ENCODE data around the gene ZDHHC7.
"Not testable (repeated sequence)": the region's sequence is repeated elsewhere in the genome, so short reads cannot be mapped to it uniquely, and the experiment has no call there.

Gene ZDHHC7, protein sequence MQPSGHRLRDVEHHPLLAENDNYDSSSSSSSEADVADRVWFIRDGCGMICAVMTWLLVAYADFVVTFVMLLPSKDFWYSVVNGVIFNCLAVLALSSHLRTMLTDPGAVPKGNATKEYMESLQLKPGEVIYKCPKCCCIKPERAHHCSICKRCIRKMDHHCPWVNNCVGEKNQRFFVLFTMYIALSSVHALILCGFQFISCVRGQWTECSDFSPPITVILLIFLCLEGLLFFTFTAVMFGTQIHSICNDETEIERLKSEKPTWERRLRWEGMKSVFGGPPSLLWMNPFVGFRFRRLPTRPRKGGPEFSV

DNA sequence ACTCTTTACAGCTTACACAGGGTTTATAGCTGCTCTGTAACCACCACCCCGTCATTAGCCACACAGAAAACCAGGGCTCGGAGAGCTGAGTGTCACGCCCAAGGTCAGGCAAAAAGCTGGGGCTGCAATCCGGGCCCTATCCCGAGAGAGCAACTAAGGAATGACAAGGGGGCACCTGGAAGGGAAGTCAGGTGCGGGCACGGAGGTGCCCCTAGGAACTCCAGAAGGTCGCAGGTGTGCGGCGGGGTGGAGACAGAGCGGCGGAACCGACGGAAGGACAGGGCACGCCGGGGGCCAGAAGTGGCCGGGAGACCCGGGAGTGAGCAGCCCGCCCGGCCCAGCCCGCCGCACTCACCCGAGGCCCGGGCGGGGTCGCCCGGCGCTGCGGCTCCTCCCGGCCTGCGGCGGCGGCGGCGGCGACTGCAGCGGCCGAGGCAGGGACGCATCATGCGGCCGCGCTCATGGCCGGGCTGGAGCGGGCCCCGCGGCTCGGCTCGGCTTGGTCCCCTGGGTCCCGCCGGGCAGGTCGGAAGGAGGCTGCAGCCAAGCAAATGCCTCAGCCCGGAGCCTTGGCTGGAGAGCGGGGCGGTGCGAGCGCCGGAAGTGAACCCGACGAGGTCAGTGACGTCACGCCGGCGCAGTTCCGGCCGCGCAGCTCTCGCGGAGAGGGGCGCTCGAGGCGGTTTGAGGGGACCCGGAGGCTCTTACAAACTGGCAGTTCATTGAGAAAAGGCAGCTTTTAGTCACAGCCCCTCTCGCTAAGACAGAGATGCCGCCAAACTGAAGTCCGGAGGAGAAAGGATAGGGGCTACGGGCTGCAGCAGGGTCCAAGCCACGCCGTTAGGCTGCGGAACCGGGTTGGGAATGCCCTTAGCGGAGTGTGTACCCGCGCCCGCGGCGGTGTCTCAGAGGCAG is at the start of gene ZDHHC7:
TSS of gene ZDHHC7 (minus strand) at position 605 of the 915 bp plus-strand sequence. CDS start 20,917 bp downstream, outside the sequence.
- peak; percentile 61 to 74 for DNase-seq (ENCODE audit: low read depth in 2 of 2)

DNA sequence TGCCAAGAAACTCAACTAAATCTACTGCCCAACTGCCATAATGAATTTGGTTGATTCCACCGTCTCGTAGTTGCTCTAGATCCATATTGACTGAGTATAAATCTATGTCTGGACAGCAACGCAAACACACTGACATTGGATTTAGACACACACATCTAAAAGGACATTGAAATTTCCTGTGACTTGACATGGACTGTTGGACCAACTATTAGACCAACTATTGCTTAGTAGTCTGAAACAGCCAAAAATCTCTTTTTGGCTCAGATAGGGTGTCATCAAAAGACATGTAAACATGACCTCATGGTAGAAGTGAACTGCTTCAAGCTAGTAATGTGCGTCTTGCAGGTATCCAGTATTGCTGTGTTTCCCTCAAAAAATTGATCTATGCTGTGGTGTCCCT is 47.6 kb upstream of the ZDHHC7 start:
- DNase-seq (ENCODE audit: low read depth in 2 of 2): no peak

DNA sequence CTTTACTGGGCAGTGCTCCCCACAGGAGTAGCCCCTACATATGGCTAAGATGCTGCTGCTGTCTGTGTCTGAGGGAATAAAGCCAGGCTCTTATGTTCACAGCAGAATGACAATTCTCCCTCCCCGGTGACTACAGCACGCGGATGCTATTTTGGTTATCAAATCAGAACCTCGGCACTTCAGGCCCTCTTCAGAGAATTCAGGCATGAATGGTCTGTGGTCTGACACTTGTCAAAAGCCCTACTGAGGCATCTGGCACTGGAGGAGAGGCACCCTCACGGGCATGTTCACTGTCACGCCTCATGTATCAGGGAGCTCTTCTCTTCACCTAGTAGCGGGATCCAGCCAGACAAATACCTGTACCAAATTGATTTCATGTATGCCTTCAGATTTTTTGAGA is 46.6 kb upstream of the ZDHHC7 start:
- no peak for DNase-seq (ENCODE audit: low read depth in 2 of 2)

DNA sequence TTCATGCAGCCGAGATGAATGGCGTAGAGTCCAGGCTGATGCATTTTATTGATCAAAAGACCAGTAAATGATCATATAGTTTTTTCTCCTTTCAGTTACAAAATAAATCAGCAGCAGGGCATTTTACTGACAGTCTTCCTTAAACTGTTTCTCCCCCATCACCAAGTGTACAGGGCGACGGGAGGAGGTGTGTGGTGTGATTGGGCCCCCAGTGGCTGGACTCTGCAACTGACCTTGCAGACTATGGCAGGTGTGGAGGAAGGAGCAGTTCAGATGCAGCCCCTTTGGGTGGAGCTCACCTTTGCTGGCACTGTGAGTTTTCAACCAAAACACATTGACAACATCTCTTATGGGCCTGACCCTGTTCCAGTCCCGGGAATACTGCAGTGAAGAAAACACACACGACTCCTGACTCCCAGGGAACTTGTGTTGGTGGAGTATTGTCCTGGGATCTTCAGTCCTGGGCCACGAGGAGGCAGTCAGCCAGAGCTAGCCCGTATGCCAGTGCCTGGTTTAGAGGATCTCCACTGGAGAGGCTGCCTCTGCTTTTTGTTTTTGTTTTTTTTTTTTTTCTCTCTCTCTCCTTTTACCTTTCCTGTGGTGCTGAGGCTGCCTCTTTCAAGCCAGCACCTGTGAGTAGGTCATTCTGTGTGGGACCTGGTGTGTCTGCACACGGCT is 46.0 kb upstream of the ZDHHC7 start:
- no peak for DNase-seq (ENCODE audit: low read depth in 2 of 2)

DNA sequence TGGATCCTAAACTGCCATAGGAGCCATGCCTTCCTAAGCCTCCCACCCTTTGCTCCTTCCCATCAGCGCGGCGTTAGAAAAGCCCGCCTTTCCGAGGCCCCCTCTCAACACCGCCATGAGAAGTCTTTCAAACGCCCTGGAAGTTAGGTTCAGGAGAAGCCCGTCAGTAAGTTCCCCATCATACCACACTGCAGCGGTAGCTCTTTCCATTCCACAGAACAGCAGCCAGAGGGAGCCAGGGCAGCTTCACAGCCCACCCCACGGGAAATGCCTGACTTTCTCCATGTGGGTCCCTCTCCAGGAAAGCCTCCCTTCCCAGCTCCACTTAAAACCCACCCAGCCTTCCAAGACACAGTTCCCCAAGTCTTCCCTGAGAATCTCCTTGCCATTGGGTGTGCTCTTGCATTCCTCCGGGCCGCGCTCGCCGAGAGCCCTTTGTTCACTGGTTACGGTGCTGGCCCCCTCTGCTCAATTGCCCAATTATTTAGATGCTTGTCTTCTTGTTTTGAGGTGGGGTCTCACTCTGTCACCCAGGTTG is 44.9 kb upstream of the ZDHHC7 start:
- no peak for DNase-seq (ENCODE audit: low read depth in 2 of 2)

DNA sequence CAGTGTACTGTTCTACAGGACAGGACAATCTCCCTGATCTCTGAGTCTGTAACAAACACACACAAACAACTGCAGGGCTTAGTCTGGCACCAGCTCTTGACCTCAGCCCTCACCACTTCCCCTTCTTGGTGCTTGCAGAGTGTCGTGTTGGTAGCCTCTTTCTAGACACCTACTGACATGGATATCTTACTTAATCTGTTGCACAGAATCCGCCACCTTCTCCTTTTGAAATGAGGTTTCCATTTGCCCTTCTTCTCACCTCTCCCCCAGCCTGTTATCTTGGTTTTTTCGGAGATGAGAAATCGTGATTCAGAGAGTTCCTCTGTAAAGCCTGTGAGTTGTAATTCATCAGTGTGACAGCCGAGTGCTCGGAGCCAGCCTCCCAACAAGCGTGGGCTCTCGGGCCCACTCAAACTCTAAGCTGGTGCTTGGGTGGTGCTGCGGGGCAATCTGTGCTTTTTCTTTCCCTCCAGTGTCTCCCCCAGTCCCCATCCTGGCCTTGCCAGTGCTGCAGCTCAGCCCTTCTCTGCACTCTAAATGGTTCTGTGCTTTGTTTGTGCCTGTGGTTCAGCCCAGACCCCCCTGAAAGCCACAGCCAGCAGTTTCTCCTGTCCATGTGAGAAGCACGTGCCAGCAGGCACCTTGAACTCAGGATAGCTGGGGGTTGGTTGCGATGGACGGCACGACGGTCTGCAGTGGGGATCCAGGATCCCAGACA is 44.3 kb upstream of the ZDHHC7 start:
- peak; percentile 42 to 60 for DNase-seq (ENCODE audit: low read depth in 2 of 2)

DNA sequence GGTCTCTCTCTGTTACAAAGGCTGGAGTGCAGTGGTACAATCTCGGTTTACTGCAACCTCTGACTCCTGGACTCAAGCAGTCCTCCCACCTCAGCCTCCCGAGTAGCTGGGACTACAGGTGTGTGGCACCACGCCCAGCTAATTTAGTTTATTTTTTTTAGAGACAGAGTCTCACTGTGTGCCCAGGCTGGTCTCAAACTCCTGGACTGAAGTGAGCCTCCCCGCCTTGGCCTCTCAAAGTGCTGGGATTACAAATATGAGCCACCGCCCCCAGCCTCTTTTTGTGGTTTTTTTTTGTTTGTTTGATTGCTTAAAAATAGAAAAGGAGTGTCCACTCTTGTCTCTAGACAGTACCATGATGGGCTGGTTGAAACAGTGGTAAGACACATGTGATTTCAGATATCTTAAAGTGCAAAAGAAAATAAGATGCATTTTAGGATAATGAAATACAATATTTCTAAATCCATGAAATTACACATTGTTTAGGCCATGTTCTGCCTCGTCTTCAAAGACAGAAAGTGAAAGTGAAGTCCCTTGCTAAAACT is 43.7 kb upstream of the ZDHHC7 start:
- no peak for DNase-seq (ENCODE audit: low read depth in 2 of 2)

DNA sequence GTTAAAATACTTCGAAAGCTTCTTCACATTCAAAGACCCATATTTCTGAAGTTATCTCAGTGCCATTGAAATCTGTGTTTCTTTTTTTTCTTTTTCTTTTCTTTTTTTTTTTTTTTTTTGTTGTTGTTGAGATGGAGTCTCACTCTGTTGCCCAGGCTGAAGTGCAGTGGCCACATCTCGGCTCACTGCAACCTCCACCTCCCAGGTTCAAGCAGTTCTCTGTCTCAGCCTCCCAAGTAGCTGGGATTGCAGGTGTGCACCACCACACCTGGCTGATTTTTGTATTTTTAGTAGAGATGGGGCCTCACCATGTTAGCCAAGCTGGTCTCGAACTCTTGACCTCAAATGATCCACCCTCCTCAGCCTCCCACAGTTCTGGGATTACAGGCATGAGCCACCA is 43.0 kb upstream of the ZDHHC7 start:
- not testable (repeated sequence) for DNase-seq (ENCODE audit: low read depth in 2 of 2)

DNA sequence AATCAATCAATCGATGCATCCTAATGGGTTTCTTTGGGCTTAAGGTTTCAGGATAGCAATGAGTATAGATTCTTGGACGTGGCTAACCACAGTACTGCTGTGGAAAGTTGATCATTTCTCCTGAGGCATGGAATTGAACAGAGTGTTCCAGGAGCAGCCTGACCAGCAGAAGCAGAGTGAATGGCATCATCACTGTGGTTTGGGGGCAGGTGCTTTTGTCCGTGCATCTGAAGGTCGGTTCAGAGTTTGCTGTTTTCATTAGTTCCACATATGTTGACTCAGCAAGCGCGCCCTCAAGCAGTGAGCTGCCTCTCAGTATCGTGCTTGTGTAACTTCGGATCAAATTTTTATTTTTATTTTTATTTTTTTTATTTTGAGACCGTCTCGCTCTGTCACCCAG is 41.2 kb upstream of the ZDHHC7 start:
- no peak for DNase-seq (ENCODE audit: low read depth in 2 of 2)

DNA sequence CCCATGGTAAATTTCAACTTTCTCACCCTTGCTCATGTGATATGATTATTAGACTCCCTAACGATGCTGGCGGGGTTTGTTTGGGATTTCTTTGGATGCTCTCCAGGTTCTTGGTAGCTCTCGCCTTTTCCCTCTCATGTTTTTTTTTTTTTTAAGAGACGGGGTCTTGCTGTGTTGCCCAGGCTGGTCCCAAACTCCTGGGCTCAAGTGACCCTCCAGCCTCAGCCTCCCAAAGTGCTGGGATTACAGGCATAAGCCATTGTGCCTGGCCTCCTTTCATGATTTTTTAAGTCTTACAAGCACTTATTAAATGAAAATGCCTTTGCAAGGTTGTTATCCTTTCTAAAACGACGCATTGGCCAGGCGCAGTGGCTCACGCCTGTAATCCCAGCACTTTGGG is 40.3 kb upstream of the ZDHHC7 start:
- DNase-seq (ENCODE audit: low read depth in 2 of 2): no peak

DNA sequence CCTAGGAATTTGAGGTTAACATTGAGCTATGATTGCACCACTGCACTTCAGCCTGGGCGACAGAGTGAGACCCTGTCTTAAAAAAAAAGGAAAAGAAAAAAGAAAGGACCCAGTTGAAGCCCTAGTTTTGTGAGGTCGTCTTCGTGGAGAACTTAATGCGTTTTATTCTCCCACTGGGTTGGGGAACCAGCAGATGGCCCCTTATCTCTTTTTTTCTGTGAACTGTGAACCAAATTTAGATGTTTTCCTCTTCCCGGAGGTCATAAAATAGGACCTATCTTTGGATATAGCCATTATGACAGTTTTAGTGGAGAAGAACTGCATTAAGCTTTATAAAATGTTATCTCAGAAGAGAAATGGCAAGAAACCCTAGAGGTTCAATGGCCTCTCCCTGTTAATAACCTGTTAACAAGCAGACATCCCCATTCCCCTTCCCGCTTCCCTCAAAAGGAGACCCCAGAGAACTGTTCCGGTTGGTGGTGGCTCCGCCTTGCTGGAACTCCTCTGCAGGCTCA is 39.8 kb upstream of the ZDHHC7 start:
- no peak for DNase-seq (ENCODE audit: low read depth in 2 of 2)

DNA sequence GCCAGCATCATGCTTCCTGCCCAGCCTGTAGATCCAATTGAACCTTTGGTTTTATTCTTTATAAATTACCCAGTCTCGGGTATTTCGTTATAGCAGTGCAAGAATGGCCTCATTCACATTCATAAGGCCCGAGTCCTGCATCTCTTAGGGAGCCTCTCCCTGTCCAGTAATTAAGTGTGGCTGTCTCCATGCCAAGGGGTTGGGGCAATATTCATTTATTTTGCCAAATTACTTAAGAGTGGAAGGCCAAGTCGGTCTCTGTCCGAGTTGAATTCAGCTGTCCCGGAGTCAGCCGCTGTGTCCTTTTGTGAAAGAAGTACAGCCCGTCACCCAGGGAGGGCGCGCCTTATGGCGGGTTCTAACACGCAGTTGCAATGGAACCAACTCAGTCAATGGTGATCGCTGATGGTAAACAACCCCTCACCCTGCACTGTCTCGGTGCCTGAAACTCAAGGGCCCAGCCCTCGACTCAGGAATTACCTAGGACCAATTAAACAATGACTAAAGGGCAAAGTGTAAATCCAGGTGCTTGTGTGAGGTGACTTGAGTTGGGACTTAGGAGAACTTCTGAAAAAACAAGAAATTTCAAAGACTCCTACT is 38.5 kb upstream of the ZDHHC7 start:
- DNase-seq (ENCODE audit: low read depth in 2 of 2): no peak

DNA sequence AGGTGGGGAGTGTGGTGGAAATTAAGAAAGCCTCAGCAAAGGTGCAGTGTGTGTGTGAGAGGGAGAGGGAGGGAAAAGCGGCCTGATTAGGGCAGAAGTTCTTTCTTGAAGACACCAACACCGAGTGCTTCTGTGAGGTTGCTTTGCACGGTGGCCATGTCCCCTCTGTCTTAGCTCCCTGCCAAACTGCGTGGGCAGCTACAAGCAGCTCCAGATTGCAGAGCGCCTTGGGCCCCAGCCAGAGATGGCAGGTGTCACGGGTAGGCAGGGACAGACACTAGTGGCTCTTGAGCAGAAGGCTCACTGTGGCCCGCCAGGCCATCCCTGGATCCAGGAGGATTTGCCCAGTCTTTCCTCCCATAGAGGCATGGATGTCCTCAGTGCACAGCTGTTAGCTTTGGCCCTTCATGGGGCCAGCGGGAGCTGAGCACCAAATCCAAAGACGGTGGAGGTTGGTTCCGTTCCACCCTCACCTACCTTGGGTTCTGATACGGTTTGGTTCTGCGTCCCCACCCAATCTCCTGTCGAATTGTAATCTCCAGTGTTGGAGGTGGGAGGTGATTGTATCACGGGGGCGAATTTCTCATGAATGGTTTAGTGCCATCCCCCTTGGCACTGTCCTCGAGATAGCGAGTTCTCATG is 37.7 kb upstream of the ZDHHC7 start:
- DNase-seq (ENCODE audit: low read depth in 2 of 2): no peak

DNA sequence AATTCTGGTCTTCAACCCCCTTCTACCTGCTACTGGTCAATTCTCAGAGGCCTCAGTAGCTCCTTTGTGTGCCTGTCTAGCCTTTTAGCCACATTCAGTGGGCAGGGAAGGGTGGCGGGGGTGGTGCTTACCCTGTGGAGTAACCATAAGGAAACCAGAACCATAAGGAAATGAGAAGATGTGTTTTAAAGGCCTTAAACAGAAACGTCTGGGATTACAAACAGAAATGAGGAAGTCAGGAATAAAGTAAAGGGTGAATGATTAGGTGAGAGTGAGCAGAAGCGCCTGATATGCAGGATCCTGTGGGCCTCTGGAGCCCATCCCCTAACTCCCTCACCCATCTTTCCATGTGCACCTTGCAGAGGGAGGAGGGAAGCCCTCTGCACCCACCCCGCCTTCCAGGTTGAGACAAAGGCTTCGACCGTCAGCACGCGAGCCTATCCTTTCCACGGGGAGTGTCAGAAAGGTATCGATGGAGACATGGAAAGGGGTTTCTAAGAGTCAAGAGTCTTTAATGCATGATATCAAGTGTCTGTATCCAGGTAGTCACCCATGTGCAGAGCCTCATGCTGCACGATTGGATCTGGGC is 36.6 kb upstream of the ZDHHC7 start:
- DNase-seq (ENCODE audit: low read depth in 2 of 2): no peak

DNA sequence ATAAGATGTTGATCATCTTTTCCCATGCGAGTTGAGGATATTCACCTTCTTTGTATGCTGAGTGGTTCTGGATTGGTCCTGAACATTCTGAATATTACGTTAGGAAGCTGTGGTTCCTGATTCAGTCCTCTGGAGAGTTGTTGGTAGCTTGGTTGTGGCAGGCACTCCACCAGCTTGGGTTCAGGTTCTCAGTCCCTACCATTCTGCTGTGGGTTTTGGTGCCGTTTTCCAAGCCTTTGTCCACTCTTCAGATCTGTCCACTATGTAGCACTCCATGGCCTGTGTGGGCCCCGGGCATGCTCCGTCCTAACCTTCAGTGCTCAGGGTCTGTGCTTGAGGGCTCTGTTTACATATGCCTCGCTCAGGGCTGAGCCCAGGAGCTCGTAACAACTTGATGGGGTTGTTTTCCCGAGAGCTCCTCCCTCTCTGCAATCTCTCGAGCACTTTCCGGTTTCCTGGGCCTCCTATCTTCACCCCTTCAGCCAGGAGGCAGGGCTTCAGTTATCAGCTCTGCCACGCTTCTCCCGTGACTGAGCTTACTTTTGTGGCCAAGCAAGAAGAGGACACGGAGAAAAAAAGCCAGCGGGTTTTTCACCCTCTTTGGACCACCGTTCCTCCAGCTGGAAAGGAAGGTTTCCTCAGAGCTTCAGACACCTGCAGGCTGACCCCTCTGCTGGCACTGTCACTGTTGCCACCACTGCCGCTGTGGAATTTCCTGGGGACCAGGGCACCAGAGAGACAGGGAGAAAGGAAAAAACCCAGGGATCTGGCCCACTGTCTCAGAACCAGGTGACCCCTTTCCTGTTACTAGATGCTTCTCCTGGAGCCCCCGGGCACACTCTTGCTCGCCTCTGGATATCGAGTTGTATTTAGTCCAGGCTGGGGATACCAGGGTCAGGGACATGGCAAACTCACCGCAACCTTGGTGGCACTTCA is 35.9 kb upstream of the ZDHHC7 start:
- no peak for DNase-seq (ENCODE audit: low read depth in 2 of 2)

DNA sequence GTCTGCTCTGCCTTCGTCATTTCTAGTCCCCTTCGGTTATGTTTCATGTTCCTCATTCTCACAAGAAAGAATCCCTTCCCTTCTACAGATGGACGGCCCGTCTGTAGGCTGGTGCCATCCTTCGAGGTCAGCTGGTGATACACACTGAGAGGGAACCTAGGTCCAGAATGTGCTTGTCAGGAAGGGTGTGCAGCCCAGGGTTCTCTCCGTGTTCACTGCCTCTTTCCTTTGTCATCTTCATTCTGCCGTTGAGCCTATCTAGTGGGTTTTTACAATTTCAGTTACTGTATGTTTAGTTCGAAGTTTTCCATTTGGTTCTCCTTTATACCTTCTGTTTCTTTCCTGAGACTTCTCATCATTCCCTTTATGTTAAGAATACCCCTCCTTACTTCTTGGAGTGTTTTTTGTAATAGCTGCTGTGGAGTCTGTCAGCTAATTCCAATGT is 35.2 kb upstream of the ZDHHC7 start:
- DNase-seq (ENCODE audit: low read depth in 2 of 2): no peak

DNA sequence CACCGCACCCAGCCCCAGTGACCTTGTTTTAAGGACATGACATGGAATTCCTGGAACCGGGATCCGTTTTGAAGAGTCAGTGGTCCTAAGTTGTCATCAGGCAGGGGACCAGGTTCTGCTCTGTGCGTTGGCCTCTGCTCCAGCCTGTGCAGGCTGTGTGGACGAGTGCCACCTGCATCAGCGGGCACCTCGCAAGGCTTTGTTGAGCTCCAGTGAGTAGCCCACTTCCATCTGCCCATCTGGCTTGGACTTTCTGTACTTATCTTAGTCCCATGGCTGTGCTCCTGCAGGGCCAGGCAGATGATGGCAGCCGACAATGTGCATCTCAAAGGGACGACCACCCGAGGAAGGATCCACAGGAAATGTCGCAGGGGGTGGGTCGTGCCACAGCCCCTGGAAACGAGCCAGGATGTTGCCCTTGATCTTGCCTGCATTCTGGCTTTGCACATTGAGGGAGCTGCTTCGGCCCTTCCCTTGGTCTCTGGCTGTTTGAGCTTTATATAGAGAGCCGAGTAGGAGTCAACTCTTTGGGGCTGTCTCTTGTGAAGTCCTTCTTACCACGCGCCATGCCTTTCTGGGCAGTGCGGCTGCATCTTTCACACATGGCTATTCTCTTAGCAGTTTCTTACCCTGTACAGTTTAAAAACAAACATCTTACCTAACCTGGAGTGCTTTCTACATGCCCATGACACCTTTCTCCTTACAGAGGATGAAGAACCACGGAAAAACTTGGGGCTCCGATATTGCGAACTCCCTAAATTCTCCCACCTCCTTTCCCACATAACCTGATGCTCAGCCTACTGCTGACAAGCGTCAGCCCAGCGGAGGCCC is 34.5 kb upstream of the ZDHHC7 start:
- no peak for DNase-seq (ENCODE audit: low read depth in 2 of 2)

DNA sequence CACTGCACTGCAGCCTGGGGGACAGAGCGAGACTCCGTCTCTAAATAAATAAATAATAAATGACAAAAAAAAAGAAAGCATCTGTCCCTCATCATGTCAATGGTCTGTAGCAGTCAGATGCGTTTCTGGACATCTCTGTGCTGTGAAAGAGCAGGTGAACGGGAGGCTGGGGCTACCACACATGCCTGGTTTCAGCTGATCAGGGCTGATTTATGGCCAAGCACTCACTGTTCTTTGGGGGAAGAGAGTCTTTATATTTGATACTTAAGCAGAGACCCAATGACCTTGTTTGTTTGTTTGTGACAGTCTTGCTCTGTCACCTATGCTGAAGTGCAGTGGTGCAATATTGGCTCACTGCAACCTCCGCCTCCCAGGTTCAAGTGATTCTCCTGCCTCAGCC is 33.7 kb upstream of the ZDHHC7 start:
- no peak for DNase-seq (ENCODE audit: low read depth in 2 of 2)
